K562 (cell line): ENCODE results near the gene CCR2. TPM values are rescaled to one million over a fixed set of nuclear protein-coding genes. Genes with fewer than 3 reads are reported as not detected.

Source experiments
- FUS ChIP-seq: fragments of 200-400 bp; formaldehyde crosslinking; optimal IDR thresholded peaks from 2 replicates; pipeline ENCODE3; 2017; ENCODE audit warnings: low read depth, low read length
- GATAD2B ChIP-seq: fragments of 450-650 bp; IDR thresholded peaks from 2 replicates; pipeline ENCODE4 v1.6.1; 2017; ENCODE audit warnings: mild to moderate bottlenecking, borderline replicate concordance
- HNRNPL ChIP-seq: fragments of 200-400 bp; formaldehyde crosslinking; IDR thresholded peaks from 2 replicates; pipeline ENCODE4 v1.6.1; 2017; ENCODE audit warnings: low read depth, mild to moderate bottlenecking, low read length
- MED1 ChIP-seq: sonication (generic); formaldehyde crosslinking; IDR thresholded peaks from 2 replicates; pipeline ENCODE4 v1.8.1; 2023; ENCODE audit warnings: missing genetic modification reagents, borderline replicate concordance
- MYBL2 ChIP-seq, 2 experiments: fragments of 450-650 bp in 1 of 2; sonication (generic) in 1 of 2; formaldehyde crosslinking in 1 of 2; IDR thresholded peaks; 2 replicates each; pipeline versions ENCODE4 v1.6.1 to v1.8.1; 2017 to 2022; ENCODE audit warnings: borderline replicate concordance in 1 of 2, inconsistent platforms in 1 of 2, low read depth in 1 of 2, mild to moderate bottlenecking in 1 of 2, missing genetic modification reagents in 1 of 2, moderate library complexity in 1 of 2
- PTBP1 ChIP-seq: fragments of 200-400 bp; formaldehyde crosslinking; IDR thresholded peaks from 2 replicates; pipeline ENCODE4 v1.6.1; 2017; ENCODE audit warnings: low read depth, low read length
- TSHZ1 ChIP-seq: fragments of 250-450 bp; sonication (Bioruptor Pico); IDR thresholded peaks from 2 replicates; pipeline ENCODE4 v1.4.0; 2020; ENCODE audit warnings: mild to moderate bottlenecking, moderate library complexity
- ZBTB9 ChIP-seq: fragments of 450-650 bp; formaldehyde crosslinking; IDR thresholded peaks from 2 replicates; pipeline ENCODE4 v1.4.0; 2020; ENCODE audit warnings: mild to moderate bottlenecking, moderate library complexity
- ZNF766 ChIP-seq: fragments of 200-800 bp; sonication (Bioruptor generic); conservative IDR thresholded peaks from 2 replicates; pipeline ENCODE4 v1.6.1; 2016; ENCODE audit warnings: missing genetic modification characterization, missing compliant biosample characterization
- polyA plus RNA-seq, 8 experiments: library from polyadenylated mRNA; depleted of rRNA in 4 of 8; stranded (reverse) in 5 of 8; unstranded in 3 of 8; fragments of >200 nt; fragmentation: Nextera tagmentation in 2 of 8; fragmentation: Illumina TruSeq in 1 of 8; extraction: Ambion mirVana in 2 of 8; extraction: Trizol in 1 of 8; gene quantifications; 2 replicates each; pipeline versions ENCODE4 v1.2.1 to v1.2.3, GENCODE V29; 2011 to 2014; ENCODE audit warnings: inconsistent platforms in 1 of 8, missing spikeins in 1 of 8
- total RNA-seq, 7 experiments: library from RNA; depleted of rRNA in 6 of 7; stranded (reverse); fragments of >200 nt in 6 of 7; fragmentation: Illumina TruSeq in 2 of 7; extraction: Trizol in 2 of 7; gene quantifications; 2 replicates each; pipeline versions ENCODE4 v1.2.1 to v1.2.3, GENCODE V29; 2011 to 2021; ENCODE audit warnings: low replicate concordance in 1 of 7
- TF ChIP-seq, protein P1 (sequence below): fragments of 250-450 bp; sonication (Bioruptor Pico); IDR thresholded peaks from 2 replicates; pipeline ENCODE4 v1.5.0; 2021; ENCODE audit warnings: mild to moderate bottlenecking, borderline replicate concordance

The CCR2 gene
- total and polyA plus RNA-seq, 9 of the 15 experiments (the other 6 are each of a cell fraction or from before 2014, with no cell fraction given) = not detected

DNA sequence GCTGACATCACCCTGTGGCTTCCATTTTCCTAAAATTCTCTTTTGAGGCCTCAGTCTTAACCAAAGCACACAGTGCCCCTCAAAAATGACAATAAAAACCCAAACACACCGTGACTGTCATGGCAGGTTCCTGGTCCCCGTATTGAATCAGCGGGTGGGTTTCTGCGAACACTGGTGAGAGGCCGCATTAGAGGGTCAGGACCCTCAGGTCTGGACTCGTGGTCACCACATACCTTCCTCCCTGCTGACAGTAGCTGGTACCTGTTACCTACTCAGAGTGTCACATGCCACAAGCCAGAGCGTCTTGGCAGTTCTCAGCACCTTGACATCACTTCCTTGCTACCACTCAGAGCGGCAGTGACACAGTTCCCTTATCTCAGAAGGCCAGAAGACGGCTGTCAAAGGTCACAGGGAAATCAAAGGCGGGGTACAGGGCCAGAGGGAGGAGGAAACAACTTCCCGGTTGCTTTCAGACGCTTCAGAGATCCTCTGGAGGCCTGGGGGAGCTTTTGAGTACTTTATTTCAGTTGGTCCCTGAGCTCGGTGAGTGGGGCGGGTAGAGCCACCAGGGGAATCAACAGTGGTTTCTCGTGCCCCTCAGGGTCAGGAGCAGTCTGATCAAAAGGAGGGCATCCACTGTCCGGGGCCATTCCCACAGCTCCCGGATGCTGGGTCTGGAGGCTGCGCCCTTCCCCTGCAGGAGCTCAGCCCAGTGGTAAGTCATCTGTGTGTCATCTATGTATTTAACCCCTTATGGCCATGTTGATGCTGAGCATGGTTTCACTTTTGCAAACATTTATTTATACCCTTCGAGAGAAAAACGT, 53.1 kb downstream of the CCR2 start, which contains the start of the genes CCR5AS and CCRL2 (continued):
- TF ChIP-seq, protein P1, sequence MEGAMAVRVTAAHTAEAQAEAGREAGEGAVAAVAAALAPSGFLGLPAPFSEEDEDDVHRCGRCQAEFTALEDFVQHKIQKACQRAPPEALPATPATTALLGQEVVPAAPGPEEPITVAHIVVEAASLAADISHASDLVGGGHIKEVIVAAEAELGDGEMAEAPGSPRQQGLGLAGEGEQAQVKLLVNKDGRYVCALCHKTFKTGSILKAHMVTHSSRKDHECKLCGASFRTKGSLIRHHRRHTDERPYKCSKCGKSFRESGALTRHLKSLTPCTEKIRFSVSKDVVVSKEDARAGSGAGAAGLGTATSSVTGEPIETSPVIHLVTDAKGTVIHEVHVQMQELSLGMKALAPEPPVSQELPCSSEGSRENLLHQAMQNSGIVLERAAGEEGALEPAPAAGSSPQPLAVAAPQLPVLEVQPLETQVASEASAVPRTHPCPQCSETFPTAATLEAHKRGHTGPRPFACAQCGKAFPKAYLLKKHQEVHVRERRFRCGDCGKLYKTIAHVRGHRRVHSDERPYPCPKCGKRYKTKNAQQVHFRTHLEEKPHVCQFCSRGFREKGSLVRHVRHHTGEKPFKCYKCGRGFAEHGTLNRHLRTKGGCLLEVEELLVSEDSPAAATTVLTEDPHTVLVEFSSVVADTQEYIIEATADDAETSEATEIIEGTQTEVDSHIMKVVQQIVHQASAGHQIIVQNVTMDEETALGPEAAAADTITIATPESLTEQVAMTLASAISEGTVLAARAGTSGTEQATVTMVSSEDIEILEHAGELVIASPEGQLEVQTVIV (CRISPR knock-in tag) = no peak
- TF ChIP-seq HNRNPL = no peak
- TF ChIP-seq ZBTB9 = peak; percentile 82
- TF ChIP-seq TSHZ1 = peak; percentile 51; the same call in 1 of the 2 replicates
- TF ChIP-seq MYBL2 (IDR thresholded peaks at IDR 0.05; ENCODE audit: low read depth) = no peak
- TF ChIP-seq MYBL2 (CRISPR knock-in tag; IDR thresholded peaks at IDR 0.05; ENCODE audit: borderline replicate concordance) = no peak
- peak; percentile 93 for TF ChIP-seq ZNF766 (CRISPR knock-in tag)
- 0 out of 2 replicates have a peak, but pooled peaks have one; percentile 26 for TF ChIP-seq PTBP1
- no peak for TF ChIP-seq MED1 (CRISPR knock-in tag)
- TF ChIP-seq FUS = no peak
- TF ChIP-seq GATAD2B = peak; percentile 62; the same call in 1 of the 2 replicates
